ENCODE results near the gene ZNF660.
"Not testable (repeated sequence)": the region's sequence is repeated elsewhere in the genome, so short reads cannot be mapped to it uniquely, and the experiment has no call there.

The ZNF660 gene

DNA sequence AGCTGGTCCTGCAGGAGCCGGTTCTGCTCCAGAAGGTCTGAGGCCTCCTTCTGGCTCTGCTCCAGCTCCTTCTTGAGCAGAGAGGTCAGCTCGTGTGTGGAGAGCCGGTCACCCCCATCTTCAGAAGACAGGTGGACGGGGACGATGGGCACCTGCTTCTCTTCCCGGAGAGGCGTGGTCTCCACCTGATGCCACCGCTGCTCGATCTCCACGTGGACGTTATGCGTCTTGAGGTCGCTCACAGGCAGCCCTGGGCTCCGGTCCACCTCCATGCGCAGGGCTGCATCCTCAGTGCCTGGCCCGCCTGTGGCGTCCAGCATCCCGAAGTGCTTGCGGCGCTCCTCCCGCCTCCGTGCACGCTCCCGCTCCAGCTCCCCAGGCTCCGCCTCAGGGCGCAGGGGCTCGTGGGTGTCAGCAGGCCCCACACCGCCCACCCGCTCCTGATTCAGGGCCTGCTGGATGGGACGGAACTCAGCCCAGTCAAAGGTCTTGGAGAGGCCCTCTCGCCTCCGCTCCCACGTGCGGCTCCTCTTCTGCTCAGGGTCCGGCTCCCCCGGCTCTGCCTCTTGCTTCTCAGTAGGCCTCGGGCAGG lies 5.7 kb upstream of the ZNF660 start:
- H3K9me3 ChIP-seq; DNase-seq (ENCODE audit: low spot score in 2 of 2); in situ Hi-C loops (cut with MboI; ENCODE audit: low sequenced_read_pairs); H3K36me3 ChIP-seq (replicated peaks); H3K27me3 ChIP-seq (ENCODE audit: low read depth); H3K4me3 ChIP-seq; H3K4me1 ChIP-seq: not testable (repeated sequence)

DNA sequence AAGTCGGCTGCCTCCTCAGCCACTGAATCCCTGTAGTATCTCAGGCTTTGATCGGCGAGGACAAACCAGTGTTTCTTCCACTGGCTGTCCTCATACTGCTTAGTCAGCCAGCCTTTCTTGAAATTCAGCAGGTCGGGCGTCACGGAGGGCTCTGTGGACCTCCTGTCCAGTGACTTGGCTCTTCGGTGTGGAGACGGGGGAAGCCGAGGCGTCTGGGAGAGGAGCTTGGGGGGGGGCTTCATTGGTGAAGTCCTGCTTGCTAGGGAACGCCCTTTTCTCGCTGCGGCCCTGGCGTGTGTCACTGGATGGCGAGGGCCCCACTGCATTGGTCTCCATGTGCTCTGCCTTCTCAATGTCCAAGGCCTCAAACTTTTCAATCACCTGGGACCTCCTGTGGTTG lies 5.0 kb upstream of the ZNF660 start:
- H3K27me3 ChIP-seq (ENCODE audit: low read depth); in situ Hi-C loops (cut with MboI; ENCODE audit: low sequenced_read_pairs); H3K9me3 ChIP-seq: not testable (repeated sequence)

DNA sequence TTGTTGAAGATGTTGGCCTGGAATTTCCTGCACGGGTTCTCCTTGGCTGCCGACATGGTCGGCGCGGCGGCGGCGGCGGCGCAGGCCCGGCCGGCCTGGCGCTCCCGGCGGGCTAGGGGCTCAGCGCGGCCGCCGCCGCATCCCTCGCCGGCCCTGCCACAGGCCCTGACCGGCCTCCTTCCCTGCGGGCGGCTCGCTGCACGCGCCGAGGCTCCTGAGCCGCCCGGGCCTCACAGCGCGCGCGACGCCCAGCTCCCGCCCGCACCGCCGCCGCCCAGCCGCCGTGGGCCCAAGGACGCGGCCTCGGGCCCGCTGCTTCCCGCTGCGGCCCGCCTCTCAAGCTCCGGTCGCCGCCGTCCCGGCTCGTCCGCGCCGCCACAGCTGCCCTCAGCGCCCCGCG lies 3.8 kb upstream of the ZNF660 start:
- DNase-seq (ENCODE audit: low spot score in 2 of 2); H3K4me1 ChIP-seq; H3K36me3 ChIP-seq (replicated peaks); H3K9me3 ChIP-seq; H3K27me3 ChIP-seq (ENCODE audit: low read depth); H3K4me3 ChIP-seq; in situ Hi-C loops (cut with MboI; ENCODE audit: low sequenced_read_pairs): not testable (repeated sequence)

More for the DNA sequence above, 5.0 kb upstream of the ZNF660 start:
- H3K4me3 ChIP-seq; H3K4me1 ChIP-seq; H3K36me3 ChIP-seq (replicated peaks); DNase-seq (ENCODE audit: low spot score in 2 of 2): not testable (repeated sequence)

DNA sequence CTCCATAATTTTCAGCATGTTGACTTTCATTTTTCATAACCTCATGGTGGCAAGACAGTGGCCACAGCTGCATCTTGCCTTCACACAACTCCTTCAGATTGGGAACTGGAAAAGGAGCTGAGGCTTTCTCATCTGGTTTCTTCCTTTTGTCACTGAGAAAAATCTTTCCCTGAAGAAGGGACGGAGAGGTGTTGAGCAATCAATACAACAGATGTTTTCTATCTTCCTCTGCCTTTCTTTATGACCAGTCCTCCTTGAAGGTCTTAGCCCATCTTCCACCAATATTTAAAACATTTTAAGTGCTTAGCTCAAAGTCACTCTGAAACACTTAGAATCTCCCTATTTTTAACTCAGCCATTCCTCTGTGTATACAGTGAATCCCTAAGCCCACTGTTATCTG lies 11.9 kb downstream of the ZNF660 start:
- H3K36me3 ChIP-seq (replicated peaks): no peaks in the 10 kb centered on the region
- H3K27me3 ChIP-seq (ENCODE audit: low read depth): no peaks in the 10 kb centered on the region
- no peak overlapping the region for H3K4me3 ChIP-seq
- in situ Hi-C loops (cut with MboI; ENCODE audit: low sequenced_read_pairs): no loop called here
- DNase-seq (ENCODE audit: low spot score in 2 of 2): no peak
- peaks cover 9% of the 10 kb centered on the region for H3K9me3 ChIP-seq
- H3K4me1 ChIP-seq: no peaks in the 10 kb centered on the region

DNA sequence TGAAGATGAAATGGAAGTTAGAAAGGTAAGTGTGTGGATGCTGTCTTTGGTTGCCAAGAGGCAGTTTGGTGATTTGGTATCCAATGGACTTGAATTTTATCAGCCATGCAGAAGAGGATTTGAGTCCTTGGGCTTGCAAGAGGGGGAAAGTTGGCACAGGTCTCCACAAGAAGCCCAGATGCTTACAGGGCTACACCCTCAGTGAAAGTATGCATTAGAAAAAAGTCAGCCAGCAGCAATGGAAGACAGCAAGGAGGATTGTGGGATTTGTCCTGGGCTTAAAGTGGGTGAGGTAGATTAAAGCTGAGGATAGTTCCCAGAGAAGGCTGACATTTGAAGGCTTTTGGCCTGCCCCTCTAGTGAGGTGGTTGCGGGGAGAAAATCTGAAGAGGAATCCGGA lies 17.0 kb downstream of the ZNF660 start:
- H3K4me1 ChIP-seq: no peaks in the 10 kb centered on the region
- H3K36me3 ChIP-seq (replicated peaks): no peaks in the 10 kb centered on the region
- no peak for DNase-seq (ENCODE audit: low spot score in 2 of 2)
- no peaks in the 10 kb centered on the region for H3K9me3 ChIP-seq
- no peak overlapping the region for H3K4me3 ChIP-seq
- no peaks in the 10 kb centered on the region for H3K27me3 ChIP-seq (ENCODE audit: low read depth)
- in situ Hi-C loops (cut with MboI; ENCODE audit: low sequenced_read_pairs): no loop called here

DNA sequence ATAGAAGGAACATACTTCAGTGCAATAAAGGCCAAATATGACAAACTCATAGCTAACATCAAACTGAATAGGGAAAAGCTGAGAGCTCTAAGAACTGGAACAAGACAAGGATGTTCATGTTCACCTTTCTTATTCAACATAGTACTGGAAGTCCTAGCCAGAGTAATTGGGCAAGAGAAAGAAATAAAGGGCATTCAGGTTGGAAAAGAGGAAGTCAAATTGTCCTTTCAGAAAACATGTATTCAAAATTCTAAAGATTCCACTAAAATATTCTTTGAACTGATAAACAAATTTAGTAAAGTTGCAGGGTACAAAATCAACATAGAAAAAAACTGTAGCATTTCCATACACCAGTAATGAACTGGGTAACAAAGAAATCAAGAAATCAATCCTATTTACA lies 27.9 kb downstream of the ZNF660 start:
- DNase-seq (ENCODE audit: low spot score in 2 of 2): no peak
- Histone ChIP-seq H3K4me1 (no peaks in the 10 kb centered on the region), H3K27me3 (ENCODE audit: low read depth) (no peaks in the 10 kb centered on the region), H3K4me3 (no peak overlapping the region), H3K36me3 (replicated peaks) (no peaks in the 10 kb centered on the region), H3K9me3 (no peaks in the 10 kb centered on the region)
- in situ Hi-C loops (cut with MboI; ENCODE audit: low sequenced_read_pairs): no loop called here

DNA sequence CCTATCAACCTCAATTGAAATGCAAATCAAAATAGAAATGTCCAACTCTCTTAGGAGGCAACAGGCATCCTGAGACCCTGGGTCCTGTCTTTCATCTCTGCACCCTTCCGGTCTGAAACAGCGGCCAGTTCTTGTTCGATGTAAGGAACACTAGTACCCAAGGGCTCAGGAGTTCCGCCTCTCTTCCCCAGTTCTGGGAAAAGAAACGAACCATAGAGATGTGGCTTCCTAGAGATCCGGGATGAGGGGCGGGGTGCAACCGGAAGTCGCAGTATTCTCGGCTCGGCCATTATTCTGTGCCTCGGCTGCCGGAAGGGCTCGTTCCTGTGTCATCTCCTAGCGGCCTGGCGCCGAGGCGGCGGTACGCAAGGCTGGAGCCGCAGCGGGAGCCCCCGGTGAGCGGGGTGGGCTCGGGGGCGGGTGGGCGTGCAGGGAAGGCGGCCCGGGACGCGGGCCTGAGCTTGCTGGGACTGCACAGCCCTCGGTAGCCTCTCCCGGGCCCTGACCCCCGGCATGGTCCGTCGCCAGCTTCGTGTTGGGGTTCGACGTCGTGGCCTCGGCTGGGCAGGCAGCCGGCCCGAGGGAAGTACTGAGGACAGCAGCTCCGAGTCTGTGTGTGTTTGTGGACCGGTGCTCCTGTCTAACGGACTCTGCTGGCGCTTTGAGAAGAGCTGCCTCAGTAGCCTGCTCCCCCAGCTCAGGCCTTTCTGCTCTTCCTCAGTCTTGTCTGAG lies 40.2 kb downstream of the ZNF660 start, which contains the start of gene ZNF197:
Gene ZNF197 (plus strand): TSS at position 288 of the 732 bp plus-strand sequence. CDS start 4,119 bp downstream, outside the sequence.
- DNase-seq (ENCODE audit: low spot score in 2 of 2): peak; percentile 84 to 91
- Histone ChIP-seq H3K36me3 (replicated peaks) (0 out of 2 replicates have a peak, but pooled peaks cover under 1% of the 10 kb centered on the region), H3K9me3 (no peaks in the 10 kb centered on the region), H3K4me1 (peaks cover 12% of the 10 kb centered on the region), H3K27me3 (ENCODE audit: low read depth) (no peaks in the 10 kb centered on the region), H3K4me3 (peak within 1 kb of the TSS; percentile 58)
- in situ Hi-C loops (cut with MboI; ENCODE audit: low sequenced_read_pairs): no loop called here

DNA sequence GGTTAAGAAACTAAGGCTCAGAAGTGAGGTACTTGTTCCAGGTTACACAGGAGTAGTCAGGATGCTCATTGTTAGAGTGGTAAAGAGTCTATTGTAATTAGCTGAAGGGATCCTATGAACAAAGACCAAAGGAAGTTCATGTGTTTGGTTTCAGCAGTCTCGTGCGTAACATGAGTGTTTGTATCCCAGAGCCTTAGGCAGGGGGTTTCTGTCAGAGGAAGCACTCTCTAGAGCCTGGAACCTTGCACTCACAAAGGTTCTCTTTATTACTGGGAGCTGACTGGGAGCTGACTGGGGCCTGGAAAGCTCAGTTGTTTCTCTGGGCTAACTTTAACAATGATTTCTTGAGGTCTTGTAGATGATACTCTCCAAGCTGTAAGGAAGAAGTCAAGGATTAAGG lies 44.0 kb downstream of the ZNF660 start:
- Histone ChIP-seq H3K4me1 (peaks cover 12% of the 10 kb centered on the region), H3K9me3 (no peaks in the 10 kb centered on the region), H3K4me3 (no peak overlapping the region), H3K27me3 (ENCODE audit: low read depth) (no peaks in the 10 kb centered on the region), H3K36me3 (replicated peaks) (peaks cover 29% of the 10 kb centered on the region)
- in situ Hi-C loops (cut with MboI; ENCODE audit: low sequenced_read_pairs): no loop called here
- no peak for DNase-seq (ENCODE audit: low spot score in 2 of 2)

DNA sequence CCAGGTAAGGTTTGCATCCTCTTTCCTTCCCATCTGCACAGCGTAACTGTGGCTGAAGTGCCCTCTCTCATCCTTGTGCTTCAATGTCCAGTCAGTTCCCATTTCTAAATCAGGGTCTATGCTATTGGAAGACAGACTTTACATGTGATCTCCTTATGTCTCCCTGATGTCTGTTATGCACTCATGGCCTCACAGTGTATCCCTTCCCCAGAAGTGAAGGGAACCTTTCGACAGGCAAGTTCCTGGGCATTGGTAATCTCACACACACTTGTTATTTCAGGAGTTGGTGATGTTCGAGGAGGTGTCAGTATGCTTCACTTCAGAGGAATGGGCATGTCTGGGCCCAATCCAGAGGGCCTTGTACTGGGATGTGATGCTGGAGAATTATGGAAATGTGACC lies 47.4 kb downstream of the ZNF660 start:
- H3K36me3 ChIP-seq (replicated peaks): peaks cover 44% of the 10 kb centered on the region
- H3K27me3 ChIP-seq (ENCODE audit: low read depth): no peaks in the 10 kb centered on the region
- no peak overlapping the region for H3K4me3 ChIP-seq
- no peaks in the 10 kb centered on the region for H3K4me1 ChIP-seq
- in situ Hi-C loops (cut with MboI; ENCODE audit: low sequenced_read_pairs): no loop called here
- no peaks in the 10 kb centered on the region for H3K9me3 ChIP-seq
- no peak for DNase-seq (ENCODE audit: low spot score in 2 of 2)

DNA sequence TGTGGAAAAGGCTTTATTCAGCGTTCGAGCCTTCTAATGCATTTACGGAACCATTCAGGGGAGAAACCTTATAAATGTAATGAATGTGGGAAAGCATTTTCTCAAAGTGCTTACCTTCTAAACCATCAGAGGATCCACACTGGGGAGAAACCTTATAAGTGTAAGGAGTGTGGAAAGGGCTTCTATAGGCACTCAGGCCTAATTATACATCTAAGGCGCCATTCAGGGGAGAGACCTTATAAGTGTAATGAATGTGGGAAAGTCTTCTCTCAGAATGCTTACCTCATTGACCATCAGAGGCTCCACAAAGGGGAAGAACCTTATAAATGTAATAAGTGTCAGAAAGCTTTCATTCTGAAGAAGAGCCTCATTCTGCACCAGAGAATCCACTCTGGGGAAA lies 57.6 kb downstream of the ZNF660 start:
- in situ Hi-C loops (cut with MboI; ENCODE audit: low sequenced_read_pairs): no loop called here
- H3K4me3 ChIP-seq: no peak overlapping the region
- no peaks in the 10 kb centered on the region for H3K4me1 ChIP-seq
- H3K27me3 ChIP-seq (ENCODE audit: low read depth): no peaks in the 10 kb centered on the region
- H3K9me3 ChIP-seq: no peaks in the 10 kb centered on the region; the same call in none of the 2 replicates
- no peak for DNase-seq (ENCODE audit: low spot score in 2 of 2)
- peaks cover 41% of the 10 kb centered on the region for H3K36me3 ChIP-seq (replicated peaks)

DNA sequence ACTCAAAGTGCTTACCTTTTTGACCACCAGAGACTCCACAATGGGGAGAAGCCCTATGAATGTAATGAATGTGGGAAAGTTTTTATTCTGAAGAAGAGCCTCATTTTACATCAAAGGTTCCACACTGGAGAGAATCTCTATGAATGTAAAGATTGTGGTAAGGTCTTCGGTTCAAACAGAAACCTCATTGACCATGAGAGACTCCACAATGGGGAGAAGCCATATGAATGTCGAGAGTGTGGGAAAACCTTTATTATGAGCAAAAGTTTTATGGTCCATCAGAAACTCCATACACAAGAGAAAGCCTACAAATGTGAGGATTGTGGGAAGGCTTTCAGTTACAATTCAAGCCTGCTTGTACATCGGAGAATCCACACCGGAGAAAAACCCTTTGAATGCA lies 58.3 kb downstream of the ZNF660 start:
- in situ Hi-C loops (cut with MboI; ENCODE audit: low sequenced_read_pairs): no loop called here
- Histone ChIP-seq H3K4me1 (no peaks in the 10 kb centered on the region), H3K9me3 (no peaks in the 10 kb centered on the region; the same call in none of the 2 replicates), H3K27me3 (ENCODE audit: low read depth) (no peaks in the 10 kb centered on the region), H3K4me3 (no peak overlapping the region), H3K36me3 (replicated peaks) (peaks cover 36% of the 10 kb centered on the region)
- no peak for DNase-seq (ENCODE audit: low spot score in 2 of 2)

DNA sequence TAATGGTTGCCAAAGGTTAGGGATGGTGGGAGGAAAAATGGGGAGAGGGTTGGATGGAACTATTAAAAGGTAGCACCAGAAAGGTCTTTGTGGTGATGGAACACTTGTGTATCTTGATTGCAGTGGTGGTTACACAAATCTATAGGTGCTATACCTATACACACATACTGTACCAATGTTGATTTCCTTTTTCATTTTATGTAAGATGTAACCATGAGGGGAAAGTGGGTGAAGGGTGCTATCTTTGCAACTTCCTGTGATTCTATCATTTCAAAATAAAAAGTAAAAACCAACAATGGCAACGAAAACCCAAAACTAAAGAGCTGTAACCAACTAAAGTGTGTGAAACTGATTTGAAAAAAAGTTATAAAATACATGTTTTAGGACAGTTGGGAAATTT lies 63.0 kb downstream of the ZNF660 start:
- DNase-seq (ENCODE audit: low spot score in 2 of 2): no peak
- Histone ChIP-seq H3K4me1 (no peaks in the 10 kb centered on the region), H3K4me3 (no peak overlapping the region), H3K27me3 (ENCODE audit: low read depth) (no peaks in the 10 kb centered on the region), H3K9me3 (no peaks in the 10 kb centered on the region; the same call in none of the 2 replicates), H3K36me3 (replicated peaks) (peaks cover 2% of the 10 kb centered on the region)
- in situ Hi-C loops (cut with MboI; ENCODE audit: low sequenced_read_pairs): no loop called here

DNA sequence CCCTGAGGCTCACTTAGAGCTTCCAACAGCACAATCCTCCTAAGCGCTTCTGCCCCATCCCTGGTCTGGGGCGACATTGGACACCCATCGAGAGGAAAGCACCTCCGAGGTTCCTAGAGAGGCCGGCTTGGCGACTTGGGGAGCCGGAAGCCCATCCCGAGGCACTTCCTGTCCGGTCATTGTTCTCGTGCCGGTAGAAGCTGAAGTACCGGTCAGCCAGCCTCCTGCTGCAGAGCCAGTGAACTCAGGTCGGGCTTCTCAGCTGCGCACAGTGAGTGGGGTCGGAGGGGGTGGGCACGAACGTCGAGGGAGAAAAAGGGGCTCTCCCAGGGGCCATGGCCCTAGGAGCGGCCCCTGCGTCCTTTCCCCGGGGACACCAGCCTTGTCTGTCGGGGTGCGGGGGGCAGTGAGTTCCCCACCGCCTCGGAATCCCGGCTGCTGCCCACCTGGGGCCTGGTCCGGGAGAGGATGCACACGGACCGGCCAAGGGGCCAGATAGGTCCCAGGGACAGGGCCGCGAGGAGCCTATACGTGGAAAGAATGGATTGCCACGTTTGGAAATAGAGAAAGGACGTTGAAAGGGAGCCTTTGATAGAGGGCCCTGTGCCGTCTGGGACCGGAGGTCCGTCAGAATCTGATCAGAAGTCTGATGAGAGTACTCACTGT lies 63.9 kb downstream of the ZNF660 start, which contains the start of gene ZNF35:
Gene ZNF35 (plus strand): TSS at position 169 of the 666 bp plus-strand sequence. CDS start 2,336 bp downstream, outside the sequence.
- DNase-seq (ENCODE audit: low spot score in 2 of 2): no peak
- no peaks in the 10 kb centered on the region for H3K27me3 ChIP-seq (ENCODE audit: low read depth)
- no peaks in the 10 kb centered on the region for H3K4me1 ChIP-seq
- in situ Hi-C loops (cut with MboI; ENCODE audit: low sequenced_read_pairs): no loop called here
- H3K4me3 ChIP-seq: no peak within 1 kb of the TSS
- no peaks in the 10 kb centered on the region for H3K36me3 ChIP-seq (replicated peaks)
- H3K9me3 ChIP-seq: no peaks in the 10 kb centered on the region

Measured in HAP-1 (cell line).